Prostate gland (tissue), 2 donors: Measurements from ENCODE around the gene OR2T29.
"Not testable (repeated sequence)": the region's sequence is repeated elsewhere in the genome, so short reads cannot be mapped to it uniquely, and the experiment has no call there.

Source experiments
- POLR2A ChIP-seq: fragments of 450-650 bp; IDR thresholded peaks from one replicate; pipeline ENCODE4 v1.6.1; 2016; ENCODE audit warnings: antibody characterized with exemption, mild to moderate bottlenecking
- TF ChIP-seq, protein P1 (sequence below), 4 experiments: fragments of 200-600 bp in 2 of 4; fragments of 450-650 bp in 2 of 4; sonication (generic) in 2 of 4; IDR thresholded peaks; 1 replicate in 3 of 4; 2 replicates in 1 of 4; pipeline ENCODE4 v1.5.1; 2016 to 2019; ENCODE audit warnings: antibody characterized with exemption in 4 of 4, mild to moderate bottlenecking in 2 of 4, moderate library complexity in 2 of 4

DNA sequence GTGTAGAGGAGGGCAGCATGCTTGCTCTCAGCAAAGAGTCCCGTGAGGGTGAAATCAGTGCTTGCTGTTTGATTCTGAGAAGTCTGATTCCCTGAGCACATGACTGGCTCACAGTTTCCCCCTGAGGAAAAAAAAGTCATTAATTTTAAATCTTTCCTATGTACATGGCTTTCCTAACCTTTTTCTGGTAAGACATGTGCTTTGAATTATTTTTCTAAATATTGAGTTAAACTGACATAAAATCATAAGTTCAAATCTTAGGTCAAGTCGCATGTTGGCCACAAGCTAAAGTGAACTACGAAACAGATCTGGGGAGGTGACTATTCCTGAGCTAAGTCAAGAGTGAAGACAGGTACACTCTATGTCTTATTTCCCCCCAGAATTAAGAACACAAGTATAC is 12.1 kb upstream of the OR2T29 start, which contains the start of gene OR2T34:
- TF ChIP-seq, protein P1, sequence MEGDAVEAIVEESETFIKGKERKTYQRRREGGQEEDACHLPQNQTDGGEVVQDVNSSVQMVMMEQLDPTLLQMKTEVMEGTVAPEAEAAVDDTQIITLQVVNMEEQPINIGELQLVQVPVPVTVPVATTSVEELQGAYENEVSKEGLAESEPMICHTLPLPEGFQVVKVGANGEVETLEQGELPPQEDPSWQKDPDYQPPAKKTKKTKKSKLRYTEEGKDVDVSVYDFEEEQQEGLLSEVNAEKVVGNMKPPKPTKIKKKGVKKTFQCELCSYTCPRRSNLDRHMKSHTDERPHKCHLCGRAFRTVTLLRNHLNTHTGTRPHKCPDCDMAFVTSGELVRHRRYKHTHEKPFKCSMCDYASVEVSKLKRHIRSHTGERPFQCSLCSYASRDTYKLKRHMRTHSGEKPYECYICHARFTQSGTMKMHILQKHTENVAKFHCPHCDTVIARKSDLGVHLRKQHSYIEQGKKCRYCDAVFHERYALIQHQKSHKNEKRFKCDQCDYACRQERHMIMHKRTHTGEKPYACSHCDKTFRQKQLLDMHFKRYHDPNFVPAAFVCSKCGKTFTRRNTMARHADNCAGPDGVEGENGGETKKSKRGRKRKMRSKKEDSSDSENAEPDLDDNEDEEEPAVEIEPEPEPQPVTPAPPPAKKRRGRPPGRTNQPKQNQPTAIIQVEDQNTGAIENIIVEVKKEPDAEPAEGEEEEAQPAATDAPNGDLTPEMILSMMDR (IDR thresholded peaks at IDR 0.05), result not testable (repeated sequence)
- TF ChIP-seq POLR2A, result not testable (repeated sequence)
